Uterus (tissue), 4 donors: ENCODE results near the gene CKAP5. TPM values are rescaled to one million over a fixed set of nuclear protein-coding genes. Genes with fewer than 3 reads are reported as not detected.

Source experiments
- DNase-seq, 2 donors: peaks; one replicate each; pipeline ENCODE4 v3.0.0-alpha.2; 2019 to 2020
- H3K27ac ChIP-seq, 2 donors: fragments of 200-600 bp; sonication (generic); 1 replicate in 1 of 2; 2 replicates in 1 of 2; pipeline ENCODE4 v1.5.1; 2016 to 2018
- H3K27me3 ChIP-seq, 2 donors: fragments of 200-600 bp; sonication (generic); one replicate each; pipeline ENCODE4 v1.5.1; 2018 to 2019; ENCODE audit warnings: control low read depth in 1 of 2
- H3K36me3 ChIP-seq, 2 donors: fragments of 200-600 bp; sonication (generic); one replicate each; pipeline ENCODE4 v1.5.1; 2019; ENCODE audit warnings: control low read depth in 1 of 2
- H3K4me1 ChIP-seq, 2 donors: fragments of 200-600 bp; sonication (generic); one replicate each; pipeline ENCODE4 v1.5.1; 2018 to 2019; ENCODE audit warnings: control low read depth in 1 of 2
- H3K4me3 ChIP-seq, 2 donors: fragments of 200-600 bp; sonication (generic); 1 replicate in 1 of 2; 2 replicates in 1 of 2; pipeline ENCODE4 v1.5.1; 2018 to 2019; ENCODE audit warnings: mild to moderate bottlenecking in 1 of 2
- H3K9me3 ChIP-seq, 2 donors: fragments of 200-600 bp; sonication (generic); one replicate each; pipeline ENCODE4 v1.5.1; 2019; ENCODE audit warnings: control low read depth in 1 of 2
- POLR2A ChIP-seq, 2 donors: fragments of 450-650 bp; IDR thresholded peaks; one replicate each; pipeline ENCODE4 v1.6.1; 2016; ENCODE audit warnings: antibody characterized with exemption in 2 of 2, mild to moderate bottlenecking in 1 of 2, moderate library complexity in 1 of 2
- intact Hi-C: fragments of 100-400 bp; cut with DNase I; formaldehyde crosslinking; loops from one replicate; pipeline ENCODE4 v1.15.1; 2023; ENCODE audit warnings: low total_unique reads
- total RNA-seq, 4 donors: library from RNA; depleted of rRNA in 3 of 4; stranded (reverse); fragments of >200 nt in 3 of 4; gene quantifications; one replicate each; pipeline versions ENCODE4 v1.1.0 to v1.2.4, GENCODE V29; 2014 to 2023
- TF ChIP-seq, protein P1 (sequence below), 4 experiments: fragments of 200-600 bp in 2 of 4; fragments of 450-650 bp in 2 of 4; sonication (generic) in 2 of 4; IDR thresholded peaks; one replicate each; pipeline ENCODE4 v1.5.1; 2016 to 2019; ENCODE audit warnings: antibody characterized with exemption in 4 of 4, mild to moderate bottlenecking in 2 of 4, moderate library complexity in 1 of 4
- donor health status: DM: yes; HTN: yes; CAD: no.

The CKAP5 gene
- total RNA-seq, 4 donors from 2014 or later, result 19.7 to 88.8 (median 44.2) TPM

DNA sequence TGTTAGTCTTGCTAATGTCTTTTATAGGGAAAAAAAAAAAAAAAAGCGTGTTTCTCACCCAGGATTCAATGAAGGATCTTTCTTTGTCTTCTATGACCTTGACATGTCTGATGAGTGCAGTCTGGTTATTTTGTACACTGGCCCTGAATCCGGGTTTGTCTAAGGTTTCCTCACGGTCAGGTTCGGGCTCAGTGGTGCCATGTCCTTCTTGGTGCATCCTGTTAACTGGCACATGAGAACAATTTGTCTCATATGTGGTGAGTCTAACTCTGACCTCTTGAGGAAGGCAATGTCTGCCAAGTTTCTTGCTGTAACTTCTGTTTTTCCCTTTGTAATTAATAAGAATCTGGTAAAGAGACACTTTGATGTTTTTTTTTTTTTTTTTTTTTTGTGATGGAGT, 114.5 kb downstream of the CKAP5 start:
- H3K27ac ChIP-seq, result no peak overlapping the region
- no peak for TF ChIP-seq POLR2A (IDR thresholded peaks at IDR 0.05)
- TF ChIP-seq, protein P1, sequence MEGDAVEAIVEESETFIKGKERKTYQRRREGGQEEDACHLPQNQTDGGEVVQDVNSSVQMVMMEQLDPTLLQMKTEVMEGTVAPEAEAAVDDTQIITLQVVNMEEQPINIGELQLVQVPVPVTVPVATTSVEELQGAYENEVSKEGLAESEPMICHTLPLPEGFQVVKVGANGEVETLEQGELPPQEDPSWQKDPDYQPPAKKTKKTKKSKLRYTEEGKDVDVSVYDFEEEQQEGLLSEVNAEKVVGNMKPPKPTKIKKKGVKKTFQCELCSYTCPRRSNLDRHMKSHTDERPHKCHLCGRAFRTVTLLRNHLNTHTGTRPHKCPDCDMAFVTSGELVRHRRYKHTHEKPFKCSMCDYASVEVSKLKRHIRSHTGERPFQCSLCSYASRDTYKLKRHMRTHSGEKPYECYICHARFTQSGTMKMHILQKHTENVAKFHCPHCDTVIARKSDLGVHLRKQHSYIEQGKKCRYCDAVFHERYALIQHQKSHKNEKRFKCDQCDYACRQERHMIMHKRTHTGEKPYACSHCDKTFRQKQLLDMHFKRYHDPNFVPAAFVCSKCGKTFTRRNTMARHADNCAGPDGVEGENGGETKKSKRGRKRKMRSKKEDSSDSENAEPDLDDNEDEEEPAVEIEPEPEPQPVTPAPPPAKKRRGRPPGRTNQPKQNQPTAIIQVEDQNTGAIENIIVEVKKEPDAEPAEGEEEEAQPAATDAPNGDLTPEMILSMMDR (IDR thresholded peaks at IDR 0.05), result no peak
- DNase-seq, result no peak
- H3K27me3 ChIP-seq, result no peaks in the 10 kb centered on the region
- H3K9me3 ChIP-seq, result no peaks in the 10 kb centered on the region
- no peaks in the 10 kb centered on the region for H3K4me1 ChIP-seq
- intact Hi-C loops, result no loop called here
- no peaks in the 10 kb centered on the region for H3K36me3 ChIP-seq
- no peak overlapping the region for H3K4me3 ChIP-seq

DNA sequence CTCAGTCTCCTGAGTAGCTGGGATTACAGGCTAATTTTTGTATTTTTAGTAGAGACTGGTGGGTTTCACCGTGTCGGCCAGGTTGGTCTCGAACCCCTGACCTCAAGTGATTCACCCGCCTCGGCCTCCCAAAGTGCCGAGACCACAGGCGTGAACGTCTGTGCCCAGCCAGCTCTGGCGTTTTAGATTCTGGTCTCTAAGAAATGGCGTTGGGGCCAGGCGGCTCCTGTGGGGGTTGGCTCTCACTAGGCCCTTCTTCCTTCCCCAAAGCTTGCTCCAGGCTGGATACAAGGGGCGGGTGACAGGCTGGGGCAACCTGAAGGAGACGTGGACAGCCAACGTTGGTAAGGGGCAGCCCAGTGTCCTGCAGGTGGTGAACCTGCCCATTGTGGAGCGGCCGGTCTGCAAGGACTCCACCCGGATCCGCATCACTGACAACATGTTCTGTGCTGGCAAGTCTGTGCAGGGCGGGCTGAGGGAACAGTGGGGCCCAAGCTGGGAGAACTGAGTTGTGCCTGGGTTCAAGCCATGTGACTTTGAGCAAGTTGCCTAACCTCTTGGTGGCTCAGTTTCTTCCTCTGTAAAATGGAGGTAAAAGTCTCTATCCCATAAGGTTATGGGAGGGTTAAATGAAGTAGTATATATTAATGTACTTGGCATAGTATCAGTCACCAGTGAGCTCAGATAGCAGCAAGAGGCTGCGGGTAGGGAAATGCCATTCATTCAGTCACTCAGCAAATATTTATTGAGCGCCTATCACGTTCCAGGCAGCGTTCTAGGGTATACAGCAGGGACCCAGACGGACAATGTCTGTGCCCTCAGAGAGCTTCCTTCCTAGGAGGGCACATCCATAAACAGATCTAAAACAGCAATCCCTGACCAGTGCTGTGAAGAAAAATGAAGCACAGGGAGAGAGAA, 116.7 kb downstream of the CKAP5 start:
- intact Hi-C loops, result no loop called here
- TF ChIP-seq, protein P1 (IDR thresholded peaks at IDR 0.05), result no peak
- TF ChIP-seq POLR2A (IDR thresholded peaks at IDR 0.05), result no peak
- H3K9me3 ChIP-seq, result no peaks in the 10 kb centered on the region

DNA sequence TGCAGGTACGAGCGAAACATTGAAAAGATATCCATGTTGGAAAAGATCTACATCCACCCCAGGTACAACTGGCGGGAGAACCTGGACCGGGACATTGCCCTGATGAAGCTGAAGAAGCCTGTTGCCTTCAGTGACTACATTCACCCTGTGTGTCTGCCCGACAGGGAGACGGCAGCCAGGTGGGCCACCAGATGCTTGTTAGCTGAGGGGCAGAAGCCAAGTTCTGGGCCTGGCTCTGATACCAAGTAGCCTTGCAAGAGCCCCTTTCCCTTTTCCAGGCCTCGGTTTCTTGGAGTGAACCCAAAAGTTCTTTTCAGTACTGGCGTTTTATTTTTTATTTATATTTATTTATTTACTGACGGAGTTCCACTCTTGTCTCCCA, 117.4 kb downstream of the CKAP5 start:
- Histone ChIP-seq H3K4me3 (no peak overlapping the region), H3K27me3 (no peaks in the 10 kb centered on the region)
- TF ChIP-seq POLR2A (IDR thresholded peaks at IDR 0.05), result no peak
- TF ChIP-seq, protein P1 (IDR thresholded peaks at IDR 0.05), result no peak

More for the DNA sequence above, 116.7 kb downstream of the CKAP5 start:
- Histone ChIP-seq H3K36me3 (no peaks in the 10 kb centered on the region), H3K4me3 (no peak overlapping the region), H3K4me1 (no peaks in the 10 kb centered on the region), H3K27ac (no peak overlapping the region), H3K27me3 (no peaks in the 10 kb centered on the region)
- DNase-seq, result no peak

DNA sequence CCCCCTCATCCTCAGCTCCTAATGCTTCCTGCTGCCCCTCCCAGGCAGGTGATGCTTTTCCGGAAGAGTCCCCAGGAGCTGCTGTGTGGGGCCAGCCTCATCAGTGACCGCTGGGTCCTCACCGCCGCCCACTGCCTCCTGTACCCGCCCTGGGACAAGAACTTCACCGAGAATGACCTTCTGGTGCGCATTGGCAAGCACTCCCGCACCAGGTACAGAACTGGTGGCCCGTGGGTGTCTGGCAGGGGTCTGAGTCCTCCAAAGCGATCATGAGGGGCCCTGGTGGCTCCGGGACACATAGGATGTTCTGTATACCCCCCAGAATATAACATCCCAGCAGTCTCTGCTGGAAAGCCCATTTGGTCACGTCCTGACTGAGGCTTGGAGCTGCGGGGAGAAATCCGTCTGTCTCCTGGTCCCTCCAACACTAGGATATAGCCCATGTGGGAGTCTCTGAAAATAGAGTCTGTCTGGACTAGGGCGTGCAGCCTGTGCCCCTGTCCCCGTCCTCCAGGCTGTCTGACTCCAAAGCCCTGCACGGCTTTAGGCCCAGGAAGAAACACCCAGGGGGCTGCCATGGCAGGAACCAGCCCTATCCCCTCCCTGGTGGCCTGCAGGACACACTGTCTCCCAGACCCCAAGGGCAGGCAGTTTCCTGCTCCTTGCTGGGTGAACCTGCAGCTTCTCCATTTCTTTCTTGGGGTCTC, 118.0 kb downstream of the CKAP5 start:
- Histone ChIP-seq H3K27me3 (no peaks in the 10 kb centered on the region), H3K4me3 (no peak overlapping the region), H3K27ac (no peak overlapping the region), H3K36me3 (no peaks in the 10 kb centered on the region), H3K9me3 (no peaks in the 10 kb centered on the region), H3K4me1 (no peaks in the 10 kb centered on the region)
- TF ChIP-seq, protein P1 (IDR thresholded peaks at IDR 0.05), result no peak
- no peak for TF ChIP-seq POLR2A (IDR thresholded peaks at IDR 0.05)
- intact Hi-C loops, result no loop called here
- no peak for DNase-seq

More for the DNA sequence above, 117.4 kb downstream of the CKAP5 start:
- H3K27ac ChIP-seq, result no peak overlapping the region
- no peaks in the 10 kb centered on the region for H3K36me3 ChIP-seq
- no peaks in the 10 kb centered on the region for H3K4me1 ChIP-seq
- DNase-seq, result no peak
- no peaks in the 10 kb centered on the region for H3K9me3 ChIP-seq
- intact Hi-C loops, result no loop called here
